SK-N-SH treated with all-trans-retinoic acid at 6 μM for 48 hours (cell line): ENCODE results near the gene EDIL3.

Experiments used
- ATAC-seq: fragments of 200-7000 bp; cut with Tn5 transposase; 3 replicates; pipeline ENCODE4 v1.9.1; 2020; ENCODE audit warnings: mild to moderate bottlenecking, moderate library complexity
- BACH2 ChIP-seq: fragments of 250-450 bp; sonication (Bioruptor Pico); IDR thresholded peaks from 2 replicates; pipeline ENCODE4 v1.9.0; 2021; ENCODE audit warnings: mild to moderate bottlenecking, borderline replicate concordance
- CREB5 ChIP-seq: fragments of 250-450 bp; sonication (Bioruptor Pico); IDR thresholded peaks from 2 replicates; pipeline ENCODE4 v1.5.1; 2020; ENCODE audit warnings: low read depth, mild to moderate bottlenecking, moderate library complexity
- CSDC2 ChIP-seq: fragments of 250-450 bp; sonication (Bioruptor Pico); IDR thresholded peaks from 2 replicates; pipeline ENCODE4 v1.5.0; 2020; ENCODE audit warnings: mild to moderate bottlenecking, moderate library complexity
- CSRNP3 ChIP-seq: fragments of 250-450 bp; sonication (Bioruptor Pico); IDR thresholded peaks from 2 replicates; pipeline ENCODE4 v1.5.1; 2021; ENCODE audit warnings: mild to moderate bottlenecking, moderate library complexity
- ESRRG ChIP-seq: fragments of 250-450 bp; sonication (Bioruptor Pico); IDR thresholded peaks from 2 replicates; pipeline ENCODE4 v1.6.1; 2021; ENCODE audit warnings: mild to moderate bottlenecking
- GLIS3 ChIP-seq: fragments of 250-450 bp; sonication (Bioruptor Pico); IDR thresholded peaks from 2 replicates; pipeline ENCODE4 v1.5.0; 2020; ENCODE audit warnings: mild to moderate bottlenecking, moderate library complexity
- ISL1 ChIP-seq: fragments of 250-450 bp; sonication (Bioruptor Pico); IDR thresholded peaks from 2 replicates; pipeline ENCODE4 v2.1.2; 2022; ENCODE audit warnings: mild to moderate bottlenecking, moderate library complexity
- OSR1 ChIP-seq: fragments of 250-450 bp; sonication (Bioruptor Pico); IDR thresholded peaks from 2 replicates; pipeline ENCODE4 v1.8.0; 2022; ENCODE audit warnings: moderate library complexity, mild to moderate bottlenecking, inconsistent platforms
- PATZ1 ChIP-seq: fragments of 250-450 bp; sonication (Bioruptor Pico); IDR thresholded peaks from 2 replicates; pipeline ENCODE4 v1.8.0; 2020; ENCODE audit warnings: mild to moderate bottlenecking, moderate library complexity, borderline replicate concordance
- POU6F1 ChIP-seq: fragments of 250-450 bp; sonication (Bioruptor Pico); IDR thresholded peaks from 2 replicates; pipeline ENCODE4 v1.8.0; 2021; ENCODE audit warnings: low read depth, mild to moderate bottlenecking, moderate library complexity, borderline replicate concordance
- PPARA ChIP-seq: fragments of 250-450 bp; sonication (Bioruptor Pico); IDR thresholded peaks from 2 replicates; pipeline ENCODE4 v1.5.0; 2020; ENCODE audit warnings: mild to moderate bottlenecking, borderline replicate concordance
- RARB ChIP-seq: fragments of 250-450 bp; sonication (Bioruptor Pico); IDR thresholded peaks from 2 replicates; pipeline ENCODE4 v1.8.0; 2021; ENCODE audit warnings: mild to moderate bottlenecking, moderate library complexity
- SNAI2 ChIP-seq: fragments of 250-450 bp; sonication (Bioruptor Pico); IDR thresholded peaks from 2 replicates; pipeline ENCODE4 v1.5.0; 2020; ENCODE audit warnings: mild to moderate bottlenecking, moderate library complexity
- TOX ChIP-seq: fragments of 250-450 bp; sonication (Bioruptor Pico); IDR thresholded peaks from 2 replicates; pipeline ENCODE4 v1.8.0; 2021; ENCODE audit warnings: mild to moderate bottlenecking, moderate library complexity, borderline replicate concordance
- TSHZ2 ChIP-seq: fragments of 250-450 bp; sonication (Bioruptor Pico); IDR thresholded peaks from 2 replicates; pipeline ENCODE4 v1.5.0; 2020; ENCODE audit warnings: mild to moderate bottlenecking, moderate library complexity
- ZC3H10 ChIP-seq: fragments of 250-450 bp; sonication (Bioruptor Pico); IDR thresholded peaks from 2 replicates; pipeline ENCODE4 v1.5.1; 2021; ENCODE audit warnings: mild to moderate bottlenecking, moderate library complexity
- ZFP30 ChIP-seq: fragments of 450-650 bp; formaldehyde crosslinking; IDR thresholded peaks from 2 replicates; pipeline ENCODE4 v1.5.0; 2022; ENCODE audit warnings: mild to moderate bottlenecking, moderate library complexity
- ZNF565 ChIP-seq: fragments of 450-650 bp; formaldehyde crosslinking; conservative IDR thresholded peaks from 2 replicates; pipeline ENCODE4 v1.5.0; 2020; ENCODE audit warnings: low read depth, mild to moderate bottlenecking, moderate library complexity
- ZNF70 ChIP-seq: fragments of 450-650 bp; formaldehyde crosslinking; IDR thresholded peaks from 2 replicates; pipeline ENCODE4 v1.5.0; 2020; ENCODE audit warnings: mild to moderate bottlenecking, moderate library complexity
- ZNF8 ChIP-seq: fragments of 450-650 bp; formaldehyde crosslinking; IDR thresholded peaks from 2 replicates; pipeline ENCODE4 v1.5.0; 2020; ENCODE audit warnings: mild to moderate bottlenecking, moderate library complexity

Gene EDIL3

GRCh38 chr5:84354101-84354500 lies 30.6 kb downstream of the EDIL3 start:
- no peak for TF ChIP-seq ESRRG (CRISPR knock-in tag)
- ATAC-seq = no peak

GRCh38 chr5:84344788-84345187 lies 39.9 kb downstream of the EDIL3 start:
- ATAC-seq = 0 out of 3 replicates have a peak, but pooled peaks have one; percentile 24
- TF ChIP-seq POU6F1 (CRISPR knock-in tag) (no peak), ZNF565 (no peak), CSRNP3 (CRISPR knock-in tag) (no peak), TSHZ2 (CRISPR knock-in tag) (no peak), ZFP30 (CRISPR knock-in tag) (no peak), TOX (no peak), PATZ1 (CRISPR knock-in tag) (no peak), RARB (CRISPR knock-in tag) (no peak), ESRRG (CRISPR knock-in tag) (no peak), CREB5 (CRISPR knock-in tag) (no peak), CSDC2 (no peak), ZNF70 (CRISPR knock-in tag) (no peak), ZC3H10 (CRISPR knock-in tag) (no peak), BACH2 (no peak), ZNF8 (CRISPR knock-in tag) (no peak), SNAI2 (no peak), OSR1 (CRISPR knock-in tag) (no peak), GLIS3 (CRISPR knock-in tag) (no peak), PPARA (CRISPR knock-in tag) (no peak), ISL1 (CRISPR knock-in tag) (no peak)

GRCh38 chr5:84343171-84343570 lies 41.5 kb downstream of the EDIL3 start:
- ATAC-seq = no peak
- no peak for TF ChIP-seq GLIS3 (CRISPR knock-in tag)
- TF ChIP-seq POU6F1 (CRISPR knock-in tag) = no peak
